ENCODE results near the gene GPC6. TPM values are rescaled to one million over a fixed set of nuclear protein-coding genes. Genes with fewer than 3 reads are reported as not detected.

GPC6 gene
- total and polyA plus RNA-seq, 9 of the 15 experiments (the other 6 are each of a cell fraction or from before 2014, with no cell fraction given), result under 0.01 to 0.20 (median 0.01) TPM; not detected in 4

DNA sequence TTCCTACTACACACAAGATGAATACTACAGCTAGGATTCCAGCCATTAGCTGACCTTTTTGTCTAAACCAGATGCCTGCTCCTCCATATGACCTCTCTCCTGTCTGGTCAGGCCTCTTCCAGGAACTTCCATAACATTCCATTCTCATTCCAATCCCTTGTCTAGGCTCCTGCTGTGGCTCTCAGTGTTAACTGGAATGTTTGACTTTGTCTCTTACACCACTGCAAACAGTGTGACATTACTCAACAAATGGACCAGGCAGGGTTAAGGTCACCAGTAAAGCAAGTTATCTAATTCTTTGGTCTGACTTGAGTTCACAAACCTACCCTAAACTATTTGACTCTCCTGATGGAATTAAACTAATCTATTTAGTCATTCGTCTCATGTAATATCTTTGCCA, 2.1 kb upstream of the GPC6 start (continued):
- TF ChIP-seq GABPB1 (CRISPR knock-in tag; IDR thresholded peaks at IDR 0.05) (no peak), U2AF1 (optimal IDR thresholded peaks at IDR 0.05; ENCODE audit: low read depth, low read length) (no peak), L3MBTL2 (IDR thresholded peaks at IDR 0.05) (no peak), CCNT2 (IDR thresholded peaks at IDR 0.05; ENCODE audit: borderline replicate concordance, extremely low read depth, insufficient read length, low read depth, low read length) (no peak)

DNA sequence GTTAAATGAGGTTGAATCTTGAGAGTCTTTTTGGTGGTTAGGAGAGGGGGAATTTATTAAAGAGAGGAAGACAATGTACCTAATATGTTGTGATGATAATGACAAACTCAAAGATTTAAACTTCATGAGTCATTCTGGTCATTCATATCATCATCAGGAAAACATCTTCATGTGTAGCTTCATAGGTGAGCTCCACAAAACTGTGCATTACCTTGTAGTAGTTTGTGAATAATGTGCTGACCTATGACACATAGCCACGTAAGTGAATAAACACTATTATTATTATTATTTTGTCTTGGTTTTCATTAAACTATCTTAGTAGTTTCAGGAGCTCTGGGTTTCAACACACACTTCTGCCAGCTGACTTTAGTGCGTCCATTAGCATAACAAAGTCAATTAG, 997 bp upstream of the GPC6 start:
- WGBS (ENCODE audit: insufficient coverage, low coverage, missing lambda C conversion rate), result 5% methylated on average over 2 of the region's 2 CpGs
- Histone ChIP-seq H3K27ac (ENCODE audit: extremely low read depth, low read depth, low read length) (no peak overlapping the region), H3K4me1 (replicated peaks in 1 of 2; ENCODE audit: control insufficient read depth in 2 of 2, insufficient read depth in 2 of 2, low read length in 2 of 2) (peaks cover 0 to 19% of the 10 kb centered on the region in 2 experiments; a peak in 2 of 5 replicates), H3K4me2 (ENCODE audit: insufficient read depth, low read length) (no peak overlapping the region), H3K9me1 (ENCODE audit: control insufficient read depth, insufficient read depth, low read length) (no peaks in the 10 kb centered on the region), H3K9me3 (replicated peaks; ENCODE audit: control insufficient read depth, insufficient read depth, low read depth, low read length) (no peaks in the 10 kb centered on the region), H3K4me3 (no peak overlapping the region), H2AFZ (ENCODE audit: low read depth, low read length) (no peak overlapping the region), H3K36me3 (ENCODE audit: control insufficient read depth, insufficient read depth, low read length) (no peaks in the 10 kb centered on the region), H3K9ac (ENCODE audit: insufficient read depth in 1 of 2, low read depth in 2 of 2, low read length in 2 of 2) (no peak overlapping the region), H4K20me1 (replicated peaks; ENCODE audit: control insufficient read depth, insufficient read depth, low read length) (no peaks in the 10 kb centered on the region), H3K27me3 (ENCODE audit: control insufficient read depth in 2 of 2, insufficient read depth in 2 of 2, low read length in 2 of 2) (peaks cover 30 to 31% of the 10 kb centered on the region in 2 experiments; a peak in 4 of 5 replicates), H3K79me2 (ENCODE audit: control insufficient read depth, insufficient read depth, low read length) (no peaks in the 10 kb centered on the region)
- ChIA-PET POLR2A (interaction anchor here (1.1 to 1.7 kb wide), 3 partner anchors 10 to 19 kb away, joined by 3 to 5 read pairs (median 4); no protein-coding TSS in a partner anchor), CTCF (ENCODE audit: low intra/inter-chr PET ratio) (no interaction called here)
- FAIRE-seq (no peak), DNase-seq (ENCODE audit: extremely low read depth in 1 of 4, low spot score in 3 of 4) (no peak), ATAC-seq (no peak)
- no TSS peak for BruUV-seq (replicated peaks)
- intact Hi-C loops (cut with micrococcal nuclease), result loop anchor here (5.0 kb wide), 1 partner anchor 868 kb away; no protein-coding TSS in a partner anchor
- in situ Hi-C loops (cut with MboI), result no loop called here
- TF ChIP-seq, protein P1, sequence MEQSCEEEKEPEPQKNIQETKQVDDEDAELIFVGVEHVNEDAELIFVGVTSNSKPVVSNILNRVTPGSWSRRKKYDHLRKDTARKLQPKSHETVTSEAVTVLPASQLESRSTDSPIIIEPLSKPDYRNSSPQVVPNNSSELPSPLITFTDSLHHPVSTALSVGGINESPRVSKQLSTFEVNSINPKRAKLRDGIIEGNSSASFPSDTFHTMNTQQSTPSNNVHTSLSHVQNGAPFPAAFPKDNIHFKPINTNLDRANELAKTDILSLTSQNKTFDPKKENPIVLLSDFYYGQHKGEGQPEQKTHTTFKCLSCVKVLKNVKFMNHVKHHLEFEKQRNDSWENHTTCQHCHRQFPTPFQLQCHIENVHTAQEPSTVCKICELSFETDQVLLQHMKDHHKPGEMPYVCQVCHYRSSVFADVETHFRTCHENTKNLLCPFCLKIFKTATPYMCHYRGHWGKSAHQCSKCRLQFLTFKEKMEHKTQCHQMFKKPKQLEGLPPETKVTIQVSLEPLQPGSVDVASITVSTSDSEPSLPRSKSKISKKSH (CRISPR knock-in tag; IDR thresholded peaks at IDR 0.05), result no peak
- no peak for TF ChIP-seq SAFB2 (IDR thresholded peaks at IDR 0.05; ENCODE audit: borderline replicate concordance, low read depth, low read length, severe bottlenecking)
- TF ChIP-seq ETV5 (CRISPR knock-in tag; IDR thresholded peaks at IDR 0.05; ENCODE audit: low read depth), result no peak
- TF ChIP-seq, protein P2, sequence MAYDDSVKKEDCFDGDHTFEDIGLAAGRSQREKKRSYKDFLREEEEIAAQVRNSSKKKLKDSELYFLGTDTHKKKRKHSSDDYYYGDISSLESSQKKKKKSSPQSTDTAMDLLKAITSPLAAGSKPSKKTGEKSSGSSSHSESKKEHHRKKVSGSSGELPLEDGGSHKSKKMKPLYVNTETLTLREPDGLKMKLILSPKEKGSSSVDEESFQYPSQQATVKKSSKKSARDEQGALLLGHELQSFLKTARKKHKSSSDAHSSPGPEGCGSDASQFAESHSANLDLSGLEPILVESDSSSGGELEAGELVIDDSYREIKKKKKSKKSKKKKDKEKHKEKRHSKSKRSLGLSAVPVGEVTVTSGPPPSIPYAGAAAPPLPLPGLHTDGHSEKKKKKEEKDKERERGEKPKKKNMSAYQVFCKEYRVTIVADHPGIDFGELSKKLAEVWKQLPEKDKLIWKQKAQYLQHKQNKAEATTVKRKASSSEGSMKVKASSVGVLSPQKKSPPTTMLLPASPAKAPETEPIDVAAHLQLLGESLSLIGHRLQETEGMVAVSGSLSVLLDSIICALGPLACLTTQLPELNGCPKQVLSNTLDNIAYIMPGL (CRISPR knock-in tag; IDR thresholded peaks at IDR 0.05), result no peak
- no peak for TF ChIP-seq HMGN3 (IDR thresholded peaks at IDR 0.05; ENCODE audit: borderline replicate concordance, extremely low read depth, insufficient read length, low read depth, low read length)
- no peak for TF ChIP-seq ZNF143 (CRISPR knock-in tag; IDR thresholded peaks at IDR 0.05)
- TF ChIP-seq NR2F6 (CRISPR knock-in tag; IDR thresholded peaks at IDR 0.05), result no peak
- TF ChIP-seq FOXM1 (IDR thresholded peaks at IDR 0.05; ENCODE audit: low read depth), result no peak
- TF ChIP-seq FOXM1 (CRISPR knock-in tag; IDR thresholded peaks at IDR 0.05; ENCODE audit: low read depth), result no peak
- TF ChIP-seq HNRNPH1 (optimal IDR thresholded peaks at IDR 0.05; ENCODE audit: low read depth, low read length), result no peak
- no peak for TF ChIP-seq NUFIP1 (IDR thresholded peaks at IDR 0.05; ENCODE audit: partially characterized antibody)
- TF ChIP-seq ZNF347 (CRISPR knock-in tag; IDR thresholded peaks at IDR 0.05; ENCODE audit: low read depth), result no peak
- TF ChIP-seq, protein P3, sequence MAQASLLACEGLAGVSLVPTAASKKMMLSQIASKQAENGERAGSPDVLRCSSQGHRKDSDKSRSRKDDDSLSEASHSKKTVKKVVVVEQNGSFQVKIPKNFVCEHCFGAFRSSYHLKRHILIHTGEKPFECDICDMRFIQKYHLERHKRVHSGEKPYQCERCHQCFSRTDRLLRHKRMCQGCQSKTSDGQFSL (CRISPR knock-in tag; IDR thresholded peaks at IDR 0.05), result no peak
- TF ChIP-seq, protein P3 (tag; IDR thresholded peaks at IDR 0.05), result no peak
